Immature natural killer cell (primary cell): ENCODE measurements around the gene TSPYL4. TPM values are rescaled to one million over a fixed set of nuclear protein-coding genes. Genes with fewer than 3 reads are reported as not detected.

Source experiments
- DNase-seq, 3 donors: peaks; one replicate each; pipeline ENCODE4 v3.0.0; 2022; ENCODE audit warnings: mixed read lengths in 1 of 3
- H3K27ac Mint-ChIP-seq, 6 donors: one replicate each; pipeline ENCODE4 v1.8.0; 2020; ENCODE audit warnings: mixed read lengths in 6 of 6, mild to moderate bottlenecking in 5 of 6, inconsistent platforms in 4 of 6, moderate library complexity in 3 of 6
- H3K27me3 Mint-ChIP-seq, 3 donors: one replicate each; pipeline ENCODE4 v1.8.0; 2020 to 2021; ENCODE audit warnings: low read depth in 3 of 3, mild to moderate bottlenecking in 3 of 3, mixed read lengths in 3 of 3, moderate library complexity in 3 of 3, inconsistent platforms in 1 of 3
- H3K36me3 Mint-ChIP-seq, 3 donors: one replicate each; pipeline ENCODE4 v1.8.0; 2020; ENCODE audit warnings: mixed read lengths in 3 of 3, inconsistent platforms in 2 of 3, mild to moderate bottlenecking in 2 of 3
- H3K4me1 Mint-ChIP-seq, 2 donors: one replicate each; pipeline ENCODE4 v1.8.0; 2020; ENCODE audit warnings: inconsistent platforms in 2 of 2, mild to moderate bottlenecking in 2 of 2, mixed read lengths in 2 of 2, moderate library complexity in 1 of 2
- H3K4me3 Mint-ChIP-seq, 5 donors: one replicate each; pipeline ENCODE4 v1.8.0; 2020; ENCODE audit warnings: mild to moderate bottlenecking in 5 of 5, mixed read lengths in 5 of 5, inconsistent platforms in 3 of 5, moderate library complexity in 3 of 5
- H3K9me3 Mint-ChIP-seq, 6 donors: one replicate each; pipeline ENCODE4 v1.8.0; 2020; ENCODE audit warnings: mild to moderate bottlenecking in 6 of 6, mixed read lengths in 6 of 6, inconsistent platforms in 4 of 6, moderate library complexity in 3 of 6
- polyA plus RNA-seq, 3 donors: library from polyadenylated mRNA; unstranded; fragments of 300-500 nt; fragmentation: Illumina TruSeq; gene quantifications; one replicate each; pipeline ENCODE4 v1.2.3, GENCODE V29; 2021

The TSPYL4 gene
- polyA plus RNA-seq, 3 donors from 2014 or later: 8.1 to 11.9 (median 8.1) TPM

GRCh38 chr6:116234689-116235088, 19.2 kb downstream of the TSPYL4 start:
- Mint-ChIP-seq H3K27me3 (no peaks in the 10 kb centered on the region), H3K9me3 (no peaks in the 10 kb centered on the region), H3K27ac (no peak overlapping the region), H3K4me1 (no peaks in the 10 kb centered on the region), H3K36me3 (peaks cover 10 to 21% (median 12%) of the 10 kb centered on the region in 3 donors), H3K4me3 (no peak overlapping the region)
- DNase-seq: no peak

- Mint-ChIP-seq H3K9me3 (no peaks in the 10 kb centered on the region), H3K4me3 (no peak overlapping the region), H3K27ac (no peak overlapping the region), H3K36me3 (peaks cover 6 to 7% (median 7%) of the 10 kb centered on the region in 3 donors), H3K4me1 (no peaks in the 10 kb centered on the region), H3K27me3 (peaks cover 0 to under 1% (median 0%) of the 10 kb centered on the region in 3 donors)
- DNase-seq: no peak
These were observed 24.5 kb downstream of the TSPYL4 start for GRCh38 chr6:116229287-116229913.

- peaks cover 0 to 14% (median 0%) of the 10 kb centered on the region in 3 donors for H3K36me3 Mint-ChIP-seq
- no peaks in the 10 kb centered on the region for H3K9me3 Mint-ChIP-seq
- H3K27ac Mint-ChIP-seq: no peak overlapping the region
- H3K27me3 Mint-ChIP-seq: peaks cover 0 to 2% (median 0%) of the 10 kb centered on the region in 3 donors
- no peaks in the 10 kb centered on the region for H3K4me1 Mint-ChIP-seq
- no peak for DNase-seq
- H3K4me3 Mint-ChIP-seq: no peak overlapping the region
These were observed 30.5 kb downstream of the TSPYL4 start for GRCh38 chr6:116223355-116223754.

GRCh38 chr6:116221911-116222310, 32.0 kb downstream of the TSPYL4 start:
- H3K36me3 Mint-ChIP-seq: peaks cover 0 to 14% (median 0%) of the 10 kb centered on the region in 3 donors
- DNase-seq: no peak
- no peaks in the 10 kb centered on the region for H3K9me3 Mint-ChIP-seq
- H3K27me3 Mint-ChIP-seq: peaks cover 0 to 2% (median 0%) of the 10 kb centered on the region in 3 donors
- no peak overlapping the region for H3K4me3 Mint-ChIP-seq
- H3K4me1 Mint-ChIP-seq: no peaks in the 10 kb centered on the region
- H3K27ac Mint-ChIP-seq: no peak overlapping the region

- Mint-ChIP-seq H3K27ac (no peak overlapping the region), H3K36me3 (peaks cover 0 to 14% (median 0%) of the 10 kb centered on the region in 3 donors), H3K4me1 (no peaks in the 10 kb centered on the region), H3K9me3 (no peaks in the 10 kb centered on the region), H3K4me3 (no peak overlapping the region), H3K27me3 (peaks cover 0 to 2% (median 0%) of the 10 kb centered on the region in 3 donors)
- DNase-seq: no peak
These were observed 32.8 kb downstream of the TSPYL4 start for GRCh38 chr6:116221067-116221466.

GRCh38 chr6:116218866-116219265, 35.0 kb downstream of the TSPYL4 start:
- Mint-ChIP-seq H3K4me3 (no peak overlapping the region), H3K4me1 (no peaks in the 10 kb centered on the region), H3K36me3 (peaks cover 0 to 14% (median 0%) of the 10 kb centered on the region in 3 donors), H3K27ac (no peak overlapping the region), H3K27me3 (no peaks in the 10 kb centered on the region), H3K9me3 (no peaks in the 10 kb centered on the region)
- no peak for DNase-seq

GRCh38 chr6:116218172-116218633, 35.7 kb downstream of the TSPYL4 start:
- DNase-seq: peak in 1 of 3 donors; percentile 6
- Mint-ChIP-seq H3K27me3 (no peaks in the 10 kb centered on the region), H3K4me3 (no peak overlapping the region), H3K9me3 (no peaks in the 10 kb centered on the region), H3K27ac (no peak overlapping the region), H3K4me1 (no peaks in the 10 kb centered on the region), H3K36me3 (peaks cover 0 to 10% (median 0%) of the 10 kb centered on the region in 3 donors)

GRCh38 chr6:116217069-116217468, 36.8 kb downstream of the TSPYL4 start:
- Mint-ChIP-seq H3K4me1 (no peaks in the 10 kb centered on the region), H3K36me3 (peaks cover 0 to 6% (median 0%) of the 10 kb centered on the region in 3 donors), H3K27ac (peak overlapping the region in 1 of 6 donors; percentile 29), H3K4me3 (no peak overlapping the region), H3K27me3 (no peaks in the 10 kb centered on the region), H3K9me3 (no peaks in the 10 kb centered on the region)
- peak; percentile 11 to 30 (median 16) for DNase-seq

- H3K9me3 Mint-ChIP-seq: no peaks in the 10 kb centered on the region
- H3K27ac Mint-ChIP-seq: no peak overlapping the region
- no peaks in the 10 kb centered on the region for H3K27me3 Mint-ChIP-seq
- no peaks in the 10 kb centered on the region for H3K4me1 Mint-ChIP-seq
- no peaks in the 10 kb centered on the region for H3K36me3 Mint-ChIP-seq
- no peak for DNase-seq
- H3K4me3 Mint-ChIP-seq: no peak overlapping the region
These were observed 38.5 kb downstream of the TSPYL4 start for GRCh38 chr6:116215414-116215813.

GRCh38 chr6:116214681-116215080, 39.2 kb downstream of the TSPYL4 start:
- H3K9me3 Mint-ChIP-seq: no peaks in the 10 kb centered on the region
- no peak for DNase-seq
- no peak overlapping the region for H3K4me3 Mint-ChIP-seq
- H3K27me3 Mint-ChIP-seq: no peaks in the 10 kb centered on the region
- H3K36me3 Mint-ChIP-seq: no peaks in the 10 kb centered on the region
- H3K4me1 Mint-ChIP-seq: no peaks in the 10 kb centered on the region
- H3K27ac Mint-ChIP-seq: no peak overlapping the region

- Mint-ChIP-seq H3K9me3 (no peaks in the 10 kb centered on the region), H3K36me3 (no peaks in the 10 kb centered on the region), H3K4me3 (no peak overlapping the region), H3K4me1 (peaks cover 1 to 7% of the 10 kb centered on the region in 2 donors), H3K27ac (peak overlapping the region in 1 of 6 donors; percentile 40), H3K27me3 (no peaks in the 10 kb centered on the region)
- DNase-seq: no peak
These were observed 43.0 kb downstream of the TSPYL4 start for GRCh38 chr6:116210750-116211425.

- H3K27me3 Mint-ChIP-seq: no peaks in the 10 kb centered on the region
- H3K27ac Mint-ChIP-seq: no peak overlapping the region
- no peak for DNase-seq
- H3K9me3 Mint-ChIP-seq: no peaks in the 10 kb centered on the region
- no peaks in the 10 kb centered on the region for H3K36me3 Mint-ChIP-seq
- H3K4me3 Mint-ChIP-seq: no peak overlapping the region
- peaks cover 2 to 7% of the 10 kb centered on the region in 2 donors for H3K4me1 Mint-ChIP-seq
These were observed 43.6 kb downstream of the TSPYL4 start for GRCh38 chr6:116210316-116210715.

- Mint-ChIP-seq H3K27me3 (no peaks in the 10 kb centered on the region), H3K4me3 (no peak overlapping the region), H3K27ac (no peak overlapping the region), H3K9me3 (no peaks in the 10 kb centered on the region), H3K36me3 (no peaks in the 10 kb centered on the region), H3K4me1 (peaks cover 2 to 7% of the 10 kb centered on the region in 2 donors)
- no peak for DNase-seq
These were observed 45.7 kb downstream of the TSPYL4 start for GRCh38 chr6:116208056-116208785.
